Sigmoid colon (tissue), 7 donors: ENCODE data around the gene ZNF787. TPM values are rescaled to one million over a fixed set of nuclear protein-coding genes. Genes with fewer than 3 reads are reported as not detected.

ENCODE experiments used
- DNase-seq: peaks from one replicate; pipeline ENCODE4 v3.0.0-alpha.2; 2019
- H3K27ac ChIP-seq, 4 donors: fragments of 200-600 bp; sonication (generic); one replicate each; pipeline ENCODE4 v1.5.1; 2016 to 2019; ENCODE audit warnings: mild to moderate bottlenecking in 1 of 4
- H3K27me3 ChIP-seq, 3 donors: fragments of 200-600 bp; sonication (generic); one replicate each; pipeline ENCODE4 v1.5.1; 2019; ENCODE audit warnings: mild to moderate bottlenecking in 1 of 3
- H3K36me3 ChIP-seq, 4 donors: fragments of 200-600 bp; sonication (generic); one replicate each; pipeline ENCODE4 v1.5.1; 2016 to 2019
- H3K4me1 ChIP-seq, 4 donors: fragments of 200-600 bp; sonication (generic); one replicate each; pipeline ENCODE4 v1.5.1; 2017 to 2019
- H3K4me3 ChIP-seq, 4 donors: fragments of 200-600 bp; sonication (generic); one replicate each; pipeline ENCODE4 v1.5.1; 2017 to 2019; ENCODE audit warnings: mild to moderate bottlenecking in 2 of 4, moderate library complexity in 1 of 4
- H3K9me3 ChIP-seq, 4 donors: fragments of 200-600 bp in 3 of 4; sonication (generic) in 3 of 4; one replicate each; pipeline versions ENCODE4 v1.5.1 to v1.6.1; 2013 to 2019
- EP300 ChIP-seq, 4 donors: sonication (generic); formaldehyde crosslinking; IDR thresholded peaks; one replicate each; pipeline ENCODE4 v1.6.1; 2017; ENCODE audit warnings: antibody characterized with exemption in 4 of 4
- POLR2A ChIP-seq, 2 donors: fragments of 450-650 bp; IDR thresholded peaks; one replicate each; pipeline ENCODE4 v1.6.1; 2016; ENCODE audit warnings: antibody characterized with exemption in 2 of 2, mild to moderate bottlenecking in 2 of 2, moderate library complexity in 2 of 2
- POLR2AphosphoS5 ChIP-seq, 4 donors: sonication (generic); formaldehyde crosslinking; IDR thresholded peaks; one replicate each; pipeline ENCODE4 v1.6.1; 2017; ENCODE audit warnings: antibody characterized with exemption in 4 of 4
- WGBS, 2 donors: extraction: QIAGEN DNeasy Blood & Tissue Kit; methylation state at CpG; one replicate each; pipeline ENCODE4 v1.1.7; 2013; 5-methylcytosine and 5-hydroxymethylcytosine counted together
- intact Hi-C: fragments of 100-400 bp; cut with DNase I; formaldehyde crosslinking; loops from one replicate; pipeline ENCODE4 v1.15.1; 2023
- polyA plus RNA-seq, 3 donors: library from polyadenylated mRNA; stranded (reverse); fragments of 200-250 nt; gene quantifications; one replicate each; pipeline ENCODE4 v1.2.3, GENCODE V29; 2013
- total RNA-seq, 4 donors: library from RNA; depleted of rRNA; stranded (reverse); fragments of >200 nt; gene quantifications; one replicate each; pipeline ENCODE4 v1.1.0, GENCODE V29; 2016
- TF ChIP-seq, protein P1 (sequence below), 4 experiments: fragments of 450-650 bp in 3 of 4; fragments of 200-600 bp in 1 of 4; IDR thresholded peaks; one replicate each; pipeline ENCODE4 v1.5.1; 2016 to 2019; ENCODE audit warnings: antibody characterized with exemption in 4 of 4, mild to moderate bottlenecking in 3 of 4, moderate library complexity in 2 of 4
- donor health status: healthy with polysubstance abuse.
- donor health status: Bipolar disorder and iron deficiency.
- donor health status: healthy.

ZNF787 gene
- total and polyA plus RNA-seq, 7 donors, result 11.0 to 38.3 (median 14.1) TPM

DNA sequence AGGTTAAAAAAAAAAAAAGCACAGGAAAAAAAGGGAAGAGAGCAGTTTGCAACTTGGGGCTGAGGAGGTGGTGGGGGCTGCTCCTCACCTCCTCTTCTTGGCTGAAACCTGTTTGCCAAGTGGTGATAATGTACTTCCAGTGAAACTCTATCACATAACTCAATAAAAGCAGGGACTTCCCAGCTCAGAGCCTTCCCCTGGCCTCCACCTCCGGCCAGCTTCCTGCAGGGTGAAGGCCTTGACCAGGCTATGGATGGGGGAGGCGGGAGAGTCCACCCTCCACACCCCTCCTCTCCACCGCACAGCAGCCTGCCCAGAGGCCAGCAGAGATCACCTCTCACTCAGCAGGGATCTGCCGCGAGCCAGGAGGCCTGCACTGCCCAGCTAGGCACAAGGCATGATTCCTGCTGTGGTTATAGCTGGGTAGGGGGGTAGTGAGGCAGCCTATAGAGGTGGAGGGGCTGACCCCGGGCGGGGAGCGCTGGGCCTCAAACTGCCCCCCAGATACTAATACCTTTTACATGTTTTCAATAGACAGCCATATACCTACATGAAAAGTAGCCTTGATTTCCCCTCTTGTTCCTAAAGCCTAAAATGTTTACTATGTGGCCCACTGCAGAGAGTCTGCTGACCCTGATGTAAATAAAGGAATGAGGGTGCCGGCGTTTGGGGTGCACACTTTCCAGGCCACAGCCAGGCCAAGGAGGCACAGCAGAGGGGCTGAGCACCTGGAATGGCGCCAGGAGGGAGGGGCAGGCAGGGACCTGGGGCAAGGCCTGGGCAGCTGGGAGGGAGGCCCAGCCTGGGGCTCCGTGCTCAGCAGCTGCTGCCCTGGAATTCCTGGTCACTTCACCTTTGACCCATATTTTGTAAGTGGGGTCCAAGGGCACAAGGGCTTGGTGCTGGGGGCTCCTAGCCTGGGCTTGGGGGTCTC, 10.3 kb downstream of the ZNF787 start:
- peaks cover 0 to 93% (median 90%) of the 10 kb centered on the region in 4 donors for H3K4me1 ChIP-seq
- no peaks in the 10 kb centered on the region for H3K27me3 ChIP-seq
- no peak for TF ChIP-seq POLR2A (IDR thresholded peaks at IDR 0.05)
- TF ChIP-seq POLR2AphosphoS5 (IDR thresholded peaks at IDR 0.05), result no peak
- TF ChIP-seq EP300 (IDR thresholded peaks at IDR 0.05), result no peak
- TF ChIP-seq, protein P1, sequence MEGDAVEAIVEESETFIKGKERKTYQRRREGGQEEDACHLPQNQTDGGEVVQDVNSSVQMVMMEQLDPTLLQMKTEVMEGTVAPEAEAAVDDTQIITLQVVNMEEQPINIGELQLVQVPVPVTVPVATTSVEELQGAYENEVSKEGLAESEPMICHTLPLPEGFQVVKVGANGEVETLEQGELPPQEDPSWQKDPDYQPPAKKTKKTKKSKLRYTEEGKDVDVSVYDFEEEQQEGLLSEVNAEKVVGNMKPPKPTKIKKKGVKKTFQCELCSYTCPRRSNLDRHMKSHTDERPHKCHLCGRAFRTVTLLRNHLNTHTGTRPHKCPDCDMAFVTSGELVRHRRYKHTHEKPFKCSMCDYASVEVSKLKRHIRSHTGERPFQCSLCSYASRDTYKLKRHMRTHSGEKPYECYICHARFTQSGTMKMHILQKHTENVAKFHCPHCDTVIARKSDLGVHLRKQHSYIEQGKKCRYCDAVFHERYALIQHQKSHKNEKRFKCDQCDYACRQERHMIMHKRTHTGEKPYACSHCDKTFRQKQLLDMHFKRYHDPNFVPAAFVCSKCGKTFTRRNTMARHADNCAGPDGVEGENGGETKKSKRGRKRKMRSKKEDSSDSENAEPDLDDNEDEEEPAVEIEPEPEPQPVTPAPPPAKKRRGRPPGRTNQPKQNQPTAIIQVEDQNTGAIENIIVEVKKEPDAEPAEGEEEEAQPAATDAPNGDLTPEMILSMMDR (IDR thresholded peaks at IDR 0.05), result no peak
- WGBS, 2 donors, result 25 to 46% methylated on average over 12 of the region's 12 CpGs
- no peak overlapping the region for H3K4me3 ChIP-seq
- intact Hi-C loops, result no loop called here
- H3K9me3 ChIP-seq, result no peaks in the 10 kb centered on the region
- H3K36me3 ChIP-seq, result peaks cover 0 to 4% (median 0%) of the 10 kb centered on the region in 4 donors
- peak overlapping the region; percentile 61 to 89 (median 82) for H3K27ac ChIP-seq
- no peak for DNase-seq

DNA sequence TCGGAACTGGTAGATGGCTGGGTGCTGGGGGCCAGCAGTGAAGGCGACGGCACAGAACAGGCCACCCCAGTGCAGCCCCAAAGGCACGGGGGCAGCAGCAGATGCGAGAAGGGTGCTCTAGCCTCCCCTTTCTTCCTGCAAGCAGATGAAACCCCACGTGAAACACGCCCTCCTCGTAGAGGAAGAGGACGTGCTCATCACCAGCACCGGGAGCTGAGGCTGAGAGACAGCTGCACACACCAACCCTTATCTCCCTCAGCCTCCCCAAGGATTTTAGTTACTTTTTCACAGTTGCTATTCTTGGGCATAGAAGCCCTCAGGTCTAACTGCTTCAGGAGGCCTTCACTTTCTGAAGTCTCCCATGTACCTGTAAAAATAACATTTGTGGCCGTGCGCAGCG, 11.9 kb downstream of the ZNF787 start:
- H3K4me3 ChIP-seq, result peak overlapping the region in 3 of 4 donors; percentile 28 to 40 (median 35)
- H3K27ac ChIP-seq, result peak overlapping the region; percentile 80 to 89 (median 82)
- TF ChIP-seq, protein P1 (IDR thresholded peaks at IDR 0.05), result no peak
- TF ChIP-seq POLR2AphosphoS5 (IDR thresholded peaks at IDR 0.05) (no peak), POLR2A (IDR thresholded peaks at IDR 0.05) (no peak), EP300 (IDR thresholded peaks at IDR 0.05) (no peak)
- 49 to 53% methylated on average over 13 of the region's 13 CpGs for WGBS, 2 donors
- no peaks in the 10 kb centered on the region for H3K9me3 ChIP-seq
- H3K27me3 ChIP-seq, result no peaks in the 10 kb centered on the region
- no peaks in the 10 kb centered on the region for H3K36me3 ChIP-seq
- peaks cover 0 to 97% (median 91%) of the 10 kb centered on the region in 4 donors for H3K4me1 ChIP-seq
- DNase-seq, result no peak
- intact Hi-C loops, result no loop called here

DNA sequence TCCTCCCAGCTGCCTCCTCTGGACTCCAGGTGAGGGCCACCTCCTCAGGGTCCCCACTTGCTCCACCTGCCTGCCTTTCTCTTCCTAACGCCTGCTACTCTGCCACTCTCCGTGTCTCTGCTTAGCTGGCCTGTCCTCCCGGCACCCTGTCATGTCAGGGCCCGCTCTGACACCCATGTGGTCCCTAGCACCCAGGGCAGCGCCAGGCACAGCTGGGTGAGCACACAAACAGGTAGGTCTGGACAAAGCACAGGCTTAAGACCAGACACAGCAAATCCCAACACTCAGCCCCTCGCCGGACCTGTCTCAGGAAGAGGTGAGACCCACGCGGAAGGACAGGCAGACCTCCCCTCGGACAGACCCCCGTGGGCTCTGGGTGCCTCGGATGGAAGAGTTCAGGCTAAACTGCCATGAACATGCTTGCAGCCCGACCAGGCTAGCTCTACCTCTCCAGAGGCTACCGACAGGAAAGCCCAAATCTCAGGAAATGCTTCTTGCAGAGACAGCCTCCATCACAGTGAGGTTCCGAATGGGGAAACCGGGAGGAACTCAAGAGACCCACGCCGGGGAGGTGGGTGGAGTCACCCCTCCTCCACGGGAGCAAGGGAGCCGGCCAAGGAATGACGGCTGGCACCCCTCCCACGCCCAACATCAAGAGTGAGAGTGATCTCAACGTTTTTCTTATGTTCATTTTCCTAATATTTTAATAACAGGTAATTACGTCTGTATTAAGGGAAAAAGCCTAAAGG, 12.5 kb downstream of the ZNF787 start:
- Histone ChIP-seq H3K27ac (peak overlapping the region; percentile 80 to 89 (median 82)), H3K4me3 (peak overlapping the region; percentile 6 to 40 (median 32)), H3K27me3 (no peaks in the 10 kb centered on the region), H3K4me1 (peaks cover 0 to 91% (median 85%) of the 10 kb centered on the region in 4 donors), H3K9me3 (no peaks in the 10 kb centered on the region), H3K36me3 (no peaks in the 10 kb centered on the region)
- 37 to 51% methylated on average over 24 of the region's 24 CpGs for whole genome bisulfite sequencing, 2 donors
- no peak for DNase-seq
- intact Hi-C loops, result no loop called here
- TF ChIP-seq POLR2AphosphoS5 (IDR thresholded peaks at IDR 0.05) (no peak), EP300 (IDR thresholded peaks at IDR 0.05) (no peak), POLR2A (IDR thresholded peaks at IDR 0.05) (no peak)
- TF ChIP-seq, protein P1 (IDR thresholded peaks at IDR 0.05), result no peak

DNA sequence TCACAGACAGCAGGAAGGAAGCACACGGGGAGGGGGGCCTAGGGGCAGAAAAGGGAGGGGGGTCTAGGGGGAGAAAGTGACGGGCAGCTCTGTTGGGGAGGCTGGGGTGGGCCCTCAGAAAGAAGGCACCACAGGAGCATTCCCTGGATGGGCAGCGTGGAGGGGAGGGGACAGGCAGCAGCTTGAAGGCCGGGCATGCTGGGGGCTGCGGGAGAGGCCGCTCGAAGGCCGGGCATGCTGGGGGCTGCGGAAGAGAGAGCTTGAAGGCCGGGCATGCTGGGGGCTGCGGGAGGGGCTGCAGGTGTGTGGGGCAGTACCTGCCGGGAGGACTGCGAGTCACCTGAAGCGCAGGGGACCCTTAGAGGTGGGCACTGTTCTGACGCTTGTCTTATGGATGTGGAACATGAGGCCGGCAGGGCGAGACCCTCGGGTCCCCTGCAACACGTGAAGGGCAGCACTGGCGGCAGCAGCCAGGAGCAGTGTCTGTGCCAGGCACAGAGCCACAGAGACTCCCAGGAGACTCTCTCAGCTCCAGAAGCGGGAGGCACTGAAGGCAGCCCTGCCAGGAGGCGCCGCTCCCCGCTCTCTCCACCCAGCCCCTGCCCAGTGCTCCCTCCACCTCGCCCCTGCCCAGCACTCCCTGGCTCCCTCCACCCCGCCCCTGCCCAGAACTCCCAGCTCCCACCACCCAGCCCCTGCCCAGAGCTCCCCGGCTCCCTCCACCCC, 13.3 kb downstream of the ZNF787 start:
- TF ChIP-seq POLR2A (IDR thresholded peaks at IDR 0.05) (no peak), POLR2AphosphoS5 (IDR thresholded peaks at IDR 0.05) (no peak), EP300 (IDR thresholded peaks at IDR 0.05) (no peak)
- TF ChIP-seq, protein P1 (IDR thresholded peaks at IDR 0.05), result no peak
- Histone ChIP-seq H3K9me3 (no peaks in the 10 kb centered on the region), H3K36me3 (peaks cover 0 to 5% (median 4%) of the 10 kb centered on the region in 4 donors), H3K27me3 (no peaks in the 10 kb centered on the region), H3K4me1 (peaks cover 0 to 82% (median 82%) of the 10 kb centered on the region in 4 donors), H3K4me3 (peak overlapping the region in 3 of 4 donors; percentile 28 to 40 (median 35)), H3K27ac (peak overlapping the region; percentile 80 to 89 (median 82))
- peak; percentile 78 for DNase-seq
- WGBS, 2 donors, result 49 to 74% methylated on average over 27 of the region's 27 CpGs
- intact Hi-C loops, result no loop called here
